Islet of Langerhans (tissue), 1 donor: ENCODE results near the gene CCNJL.

Experiments used
- FAIRE-seq: peaks from one replicate; lab custom pipeline; 2011; peaks lifted over from hg19 to GRCh38; lab: Jason Lieb, UNC

Gene CCNJL

DNA sequence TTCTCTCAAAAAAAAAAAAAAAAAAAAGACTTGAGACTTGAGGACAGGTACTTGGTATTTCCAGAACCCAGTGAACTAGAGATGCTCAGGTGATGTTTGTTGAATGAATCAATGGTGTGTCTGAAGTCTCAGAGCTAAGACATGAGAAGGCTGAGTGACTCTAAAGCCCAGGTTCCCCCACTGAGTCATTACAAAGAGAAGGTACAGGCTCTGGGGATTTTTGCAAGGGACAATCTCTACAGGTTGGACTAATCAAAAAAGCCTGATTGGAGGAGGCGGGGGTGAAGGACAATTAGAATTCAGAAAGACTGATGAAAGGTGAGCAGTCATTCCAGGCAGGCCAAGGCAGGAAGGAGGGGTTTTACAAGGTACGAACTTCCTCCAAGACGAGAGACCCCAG lies 91.3 kb downstream of the CCNJL start:
- no peak for FAIRE-seq

DNA sequence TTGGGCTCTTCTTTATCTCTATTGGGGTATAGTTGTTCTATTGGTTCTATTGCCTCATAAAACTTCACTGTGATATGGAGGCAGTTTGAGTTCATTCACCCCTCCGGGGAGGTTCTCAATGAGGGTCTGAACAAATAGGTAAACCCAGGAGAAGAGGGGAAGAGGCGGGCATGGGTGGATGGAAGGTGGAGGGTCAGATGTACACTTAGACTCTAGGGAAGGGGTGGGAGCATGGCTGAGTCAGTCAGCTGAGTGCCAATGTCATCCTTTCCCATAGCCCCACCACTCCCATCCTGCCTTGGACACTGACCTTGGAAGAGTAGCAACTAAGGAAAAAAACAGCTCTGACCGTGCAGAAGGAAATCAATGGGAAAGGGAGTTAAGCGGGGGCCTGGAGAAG lies 93.0 kb downstream of the CCNJL start:
- FAIRE-seq, result no peak

DNA sequence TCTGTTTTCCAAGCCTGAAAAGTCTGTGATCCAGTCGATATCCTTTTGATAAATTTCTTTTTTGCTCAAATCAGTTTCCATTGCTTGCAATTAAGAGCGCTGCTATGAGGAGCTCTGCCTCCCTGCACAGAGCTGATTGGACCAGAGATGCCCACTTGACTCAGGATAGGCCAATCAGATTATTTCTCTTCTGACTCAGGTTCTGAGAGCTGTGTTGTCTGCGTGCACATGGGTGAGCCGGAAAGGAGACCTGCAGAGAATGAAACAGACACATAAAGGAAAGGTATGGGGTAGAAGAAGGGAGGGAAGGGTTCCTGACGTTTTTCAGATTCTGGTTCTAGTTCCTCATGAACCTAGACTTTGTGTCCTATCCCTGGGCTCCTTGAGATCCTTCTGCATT lies 98.8 kb downstream of the CCNJL start:
- no peak for FAIRE-seq

DNA sequence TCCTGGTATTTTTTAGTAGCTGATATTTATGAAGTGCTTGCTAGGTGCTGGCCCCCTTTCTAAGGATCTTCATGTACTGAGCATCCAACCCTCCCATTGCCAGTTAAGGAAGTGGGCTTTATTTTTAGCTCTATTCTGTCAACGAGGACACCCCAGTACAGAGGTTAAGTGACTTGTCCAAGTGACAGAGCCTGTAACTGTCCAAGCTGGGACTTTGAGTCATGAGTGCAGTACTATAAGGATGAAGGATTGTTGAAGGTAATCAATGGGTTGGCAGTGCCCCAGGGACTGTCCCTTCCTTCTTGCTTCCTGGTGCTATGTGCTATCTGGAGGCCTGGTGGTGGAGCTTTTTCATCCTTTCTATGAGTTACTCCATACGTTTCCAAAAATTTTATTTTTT lies 101.0 kb downstream of the CCNJL start:
- no peak for FAIRE-seq

DNA sequence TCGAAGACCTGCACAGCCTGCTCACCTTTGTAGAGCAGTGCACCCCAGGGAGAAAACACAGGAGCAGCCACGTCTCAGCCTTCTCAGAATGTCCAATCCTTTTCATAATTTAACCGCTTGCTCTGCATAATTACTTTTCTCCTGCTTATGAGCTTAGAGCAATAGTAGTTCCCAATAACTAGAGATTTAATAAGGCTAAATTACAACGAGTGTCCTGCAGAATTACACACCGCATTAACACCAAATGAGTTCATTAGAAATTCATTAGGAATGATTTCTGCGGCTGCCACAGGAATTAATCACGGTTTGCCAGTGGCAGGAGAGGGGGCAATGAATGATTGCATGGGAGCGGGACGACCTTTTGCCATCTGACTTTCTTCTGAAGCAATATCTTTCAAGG lies 101.8 kb downstream of the CCNJL start:
- no peak for FAIRE-seq

DNA sequence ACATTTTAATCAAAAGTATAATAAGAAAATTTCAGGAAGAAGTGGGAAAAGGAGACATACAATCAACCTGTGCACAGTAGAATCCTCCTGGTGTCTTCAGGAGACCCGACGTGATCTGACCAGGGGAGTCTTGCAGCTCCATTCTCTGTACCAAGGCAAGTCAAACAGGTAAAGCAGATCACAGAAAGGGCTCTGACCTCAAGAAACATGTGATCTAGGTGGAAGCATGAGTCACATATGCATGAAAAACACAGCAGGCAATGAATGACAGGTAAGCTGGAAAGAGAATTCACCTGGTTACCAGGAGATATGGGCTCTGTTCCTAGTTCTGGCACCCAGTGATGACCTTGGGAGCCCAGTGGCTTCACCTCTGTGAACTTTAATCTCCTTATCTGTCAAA lies 102.4 kb downstream of the CCNJL start:
- FAIRE-seq, result no peak

DNA sequence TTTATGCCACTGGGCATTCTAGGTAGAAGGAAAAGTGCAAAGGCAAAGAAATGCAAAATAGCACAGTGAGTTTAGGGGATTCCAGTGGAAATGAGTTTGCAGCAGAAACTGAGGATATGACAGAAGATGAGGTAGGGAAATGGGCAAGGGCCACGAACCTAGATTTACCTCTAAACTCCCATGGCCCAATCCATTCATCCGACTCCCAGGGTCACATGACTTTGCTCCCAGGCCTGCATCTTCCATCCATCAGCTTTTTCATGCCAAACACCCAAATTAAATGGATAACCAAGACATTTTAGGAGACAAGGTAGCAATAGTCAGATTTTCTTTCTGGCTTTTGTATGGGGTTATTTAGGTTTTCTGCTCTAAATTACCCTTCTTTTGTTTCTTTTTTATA lies 105.3 kb downstream of the CCNJL start:
- FAIRE-seq, result no peak
